ENCODE results near the gene GJA5.

Gene GJA5

DNA sequence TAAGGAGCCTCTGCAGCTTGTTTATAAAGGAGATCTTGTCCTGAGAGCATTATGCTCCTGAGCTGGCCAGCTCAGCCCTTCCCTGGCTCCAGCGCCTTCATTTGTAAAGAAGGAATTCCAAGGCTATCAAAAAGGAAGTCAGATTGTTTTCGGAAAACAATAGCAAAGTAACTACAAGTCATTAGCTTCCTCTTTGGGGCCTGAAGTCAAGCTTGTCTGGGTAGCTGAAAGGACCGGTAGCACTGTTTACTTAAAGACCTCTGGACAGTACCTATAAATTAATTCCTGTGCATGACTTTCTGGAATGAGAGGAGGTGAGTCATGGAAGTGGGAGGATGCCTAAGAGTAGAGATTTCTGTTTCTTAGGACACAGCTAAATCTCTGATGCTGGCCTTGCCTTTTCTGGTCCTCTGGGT is 20.7 kb upstream of the GJA5 start:
- TF ChIP-seq, protein P1, sequence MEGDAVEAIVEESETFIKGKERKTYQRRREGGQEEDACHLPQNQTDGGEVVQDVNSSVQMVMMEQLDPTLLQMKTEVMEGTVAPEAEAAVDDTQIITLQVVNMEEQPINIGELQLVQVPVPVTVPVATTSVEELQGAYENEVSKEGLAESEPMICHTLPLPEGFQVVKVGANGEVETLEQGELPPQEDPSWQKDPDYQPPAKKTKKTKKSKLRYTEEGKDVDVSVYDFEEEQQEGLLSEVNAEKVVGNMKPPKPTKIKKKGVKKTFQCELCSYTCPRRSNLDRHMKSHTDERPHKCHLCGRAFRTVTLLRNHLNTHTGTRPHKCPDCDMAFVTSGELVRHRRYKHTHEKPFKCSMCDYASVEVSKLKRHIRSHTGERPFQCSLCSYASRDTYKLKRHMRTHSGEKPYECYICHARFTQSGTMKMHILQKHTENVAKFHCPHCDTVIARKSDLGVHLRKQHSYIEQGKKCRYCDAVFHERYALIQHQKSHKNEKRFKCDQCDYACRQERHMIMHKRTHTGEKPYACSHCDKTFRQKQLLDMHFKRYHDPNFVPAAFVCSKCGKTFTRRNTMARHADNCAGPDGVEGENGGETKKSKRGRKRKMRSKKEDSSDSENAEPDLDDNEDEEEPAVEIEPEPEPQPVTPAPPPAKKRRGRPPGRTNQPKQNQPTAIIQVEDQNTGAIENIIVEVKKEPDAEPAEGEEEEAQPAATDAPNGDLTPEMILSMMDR (IDR thresholded peaks at IDR 0.05; ENCODE audit: low read depth, low read length, missing control alignments): no peak
- DNase-seq (ENCODE audit: low read depth): no peak

DNA sequence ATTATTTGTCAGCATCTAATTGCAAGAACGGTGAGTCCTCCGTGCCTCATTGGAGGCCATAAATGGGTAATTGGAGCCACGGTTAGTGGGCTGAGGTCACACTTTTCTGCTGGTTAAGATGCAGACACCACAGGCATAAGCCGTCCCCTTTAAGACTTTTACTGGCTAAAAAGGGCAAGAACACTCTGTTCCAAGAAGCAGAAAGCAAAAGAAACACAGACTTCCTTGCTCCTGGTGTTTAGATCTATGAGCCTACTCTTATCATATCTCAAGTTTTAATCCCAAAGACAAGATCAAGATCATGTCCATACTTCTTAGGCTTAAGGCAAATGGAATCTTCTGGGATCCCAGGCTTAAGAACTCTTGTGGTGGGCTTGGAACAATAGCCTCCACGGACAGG is 17.3 kb upstream of the GJA5 start:
- TF ChIP-seq, protein P1 (IDR thresholded peaks at IDR 0.05; ENCODE audit: low read depth, low read length, missing control alignments): no peak
- DNase-seq (ENCODE audit: low read depth): no peak
- no peak overlapping the region for H3K4me3 ChIP-seq (ENCODE audit: low read depth, low read length)

More for the DNA sequence above, 20.7 kb upstream of the GJA5 start:
- H3K4me3 ChIP-seq (ENCODE audit: low read depth, low read length): no peak overlapping the region

DNA sequence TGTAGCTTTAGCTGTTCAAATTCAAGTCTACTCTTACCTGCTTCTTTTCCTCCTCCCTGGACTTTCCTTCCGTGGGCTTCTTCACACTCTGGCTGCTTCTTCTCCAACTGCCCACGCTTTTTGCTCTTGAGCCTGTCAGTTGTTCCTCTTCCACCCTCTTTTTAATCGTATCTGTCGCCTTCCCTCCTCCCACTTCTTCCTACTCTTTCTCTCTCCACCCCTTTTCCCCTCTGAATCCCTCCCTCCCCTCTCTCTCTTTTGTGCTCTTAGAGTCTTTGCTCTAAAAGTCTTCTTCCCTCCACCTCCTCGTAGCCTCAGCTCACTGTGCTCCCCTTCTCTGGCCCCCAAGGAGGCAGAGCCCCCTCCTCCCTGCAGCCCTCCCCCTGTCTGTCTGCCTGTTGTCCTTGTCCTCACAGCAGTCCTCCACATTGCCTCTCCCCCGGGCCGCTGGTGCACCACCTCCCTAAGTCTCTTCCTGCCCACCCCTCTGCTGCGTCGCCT is 12.9 kb upstream of the GJA5 start:
- TF ChIP-seq, protein P1 (IDR thresholded peaks at IDR 0.05; ENCODE audit: low read depth, low read length, missing control alignments): no peak
- no peak overlapping the region for H3K4me3 ChIP-seq (ENCODE audit: low read depth, low read length)
- DNase-seq (ENCODE audit: low read depth): no peak

- H3K4me3 ChIP-seq (ENCODE audit: low read depth, low read length): no peak overlapping the region
- TF ChIP-seq, protein P1 (IDR thresholded peaks at IDR 0.05; ENCODE audit: low read depth, low read length, missing control alignments): no peak
- DNase-seq (ENCODE audit: low read depth): no peak
These were observed 12.2 kb upstream of the GJA5 start for GRCh38 chr1:147772570-147772969.

- TF ChIP-seq, protein P1 (IDR thresholded peaks at IDR 0.05; ENCODE audit: low read depth, low read length, missing control alignments): no peak
- DNase-seq (ENCODE audit: low read depth): no peak
These were observed 11.1 kb upstream of the GJA5 start for GRCh38 chr1:147771226-147772125.

DNA sequence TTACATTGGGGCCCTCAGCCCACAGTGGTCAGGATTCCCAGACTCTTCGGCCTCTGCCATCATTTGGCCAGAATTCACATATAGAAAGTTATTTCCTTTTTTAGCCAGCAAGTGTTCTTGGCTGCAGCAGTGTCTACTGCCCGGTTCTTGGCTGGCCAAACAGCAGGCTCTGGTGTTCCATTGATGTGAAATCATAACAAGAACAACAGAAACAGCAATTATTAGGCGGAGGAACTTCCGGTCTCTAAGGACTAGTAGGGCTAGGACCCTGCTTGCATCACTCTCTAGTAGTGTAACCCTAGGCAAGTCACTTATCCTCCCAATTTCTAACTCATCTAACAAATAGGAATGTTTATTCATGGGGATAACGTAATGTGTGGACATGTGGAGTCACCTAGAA is 8.7 kb upstream of the GJA5 start:
- no peak overlapping the region for H3K4me3 ChIP-seq (ENCODE audit: low read depth, low read length)

More at GRCh38 chr1:147771226-147772125, 11.1 kb upstream of the GJA5 start:
- no peak overlapping the region for H3K4me3 ChIP-seq (ENCODE audit: low read depth, low read length)

More for the DNA sequence above, 8.7 kb upstream of the GJA5 start:
- TF ChIP-seq, protein P1 (IDR thresholded peaks at IDR 0.05; ENCODE audit: low read depth, low read length, missing control alignments): no peak
- no peak for DNase-seq (ENCODE audit: low read depth)
